Hematopoietic multipotent progenitor cell treated with erythropoietin and hydrocortisone succinate and interleukin-3 and kit ligand, for 15 days (in vitro differentiated cells): ENCODE results near the gene PRSS50.

ENCODE experiments used
- DNase-seq: peaks from one replicate; pipeline ENCODE4 v3.0.0-alpha.2; 2015; ENCODE audit warnings: low spot score

The PRSS50 gene

GRCh38 chr3:46669191-46669999 is 48.3 kb downstream of the PRSS50 start:
- DNase-seq, result no peak

GRCh38 chr3:46668591-46668990 is 49.1 kb downstream of the PRSS50 start:
- no peak for DNase-seq

GRCh38 chr3:46668116-46668515 is 49.6 kb downstream of the PRSS50 start:
- DNase-seq, result no peak

GRCh38 chr3:46667657-46668056 is 50.0 kb downstream of the PRSS50 start:
- DNase-seq, result no peak

GRCh38 chr3:46667061-46667621 is 50.5 kb downstream of the PRSS50 start:
- DNase-seq, result no peak

GRCh38 chr3:46666453-46666845 is 51.2 kb downstream of the PRSS50 start:
- DNase-seq, result no peak

- DNase-seq, result no peak
These were observed 51.8 kb downstream of the PRSS50 start for GRCh38 chr3:46665763-46666452.

GRCh38 chr3:46664971-46665762 is 52.5 kb downstream of the PRSS50 start:
- no peak for DNase-seq

GRCh38 chr3:46664188-46664970 is 53.3 kb downstream of the PRSS50 start:
- DNase-seq, result no peak

GRCh38 chr3:46663591-46664135 is 54.0 kb downstream of the PRSS50 start:
- no peak for DNase-seq

- no peak for DNase-seq
These were observed 54.7 kb downstream of the PRSS50 start for GRCh38 chr3:46662771-46663551.
